Measurements from ENCODE around the gene ANTXR1.
"Not testable (repeated sequence)": the region's sequence is repeated elsewhere in the genome, so short reads cannot be mapped to it uniquely, and the experiment has no call there.

Gene ANTXR1

GRCh38 chr2:69214898-69215297 lies 201.9 kb downstream of the ANTXR1 start:
- no peak for DNase-seq

DNA sequence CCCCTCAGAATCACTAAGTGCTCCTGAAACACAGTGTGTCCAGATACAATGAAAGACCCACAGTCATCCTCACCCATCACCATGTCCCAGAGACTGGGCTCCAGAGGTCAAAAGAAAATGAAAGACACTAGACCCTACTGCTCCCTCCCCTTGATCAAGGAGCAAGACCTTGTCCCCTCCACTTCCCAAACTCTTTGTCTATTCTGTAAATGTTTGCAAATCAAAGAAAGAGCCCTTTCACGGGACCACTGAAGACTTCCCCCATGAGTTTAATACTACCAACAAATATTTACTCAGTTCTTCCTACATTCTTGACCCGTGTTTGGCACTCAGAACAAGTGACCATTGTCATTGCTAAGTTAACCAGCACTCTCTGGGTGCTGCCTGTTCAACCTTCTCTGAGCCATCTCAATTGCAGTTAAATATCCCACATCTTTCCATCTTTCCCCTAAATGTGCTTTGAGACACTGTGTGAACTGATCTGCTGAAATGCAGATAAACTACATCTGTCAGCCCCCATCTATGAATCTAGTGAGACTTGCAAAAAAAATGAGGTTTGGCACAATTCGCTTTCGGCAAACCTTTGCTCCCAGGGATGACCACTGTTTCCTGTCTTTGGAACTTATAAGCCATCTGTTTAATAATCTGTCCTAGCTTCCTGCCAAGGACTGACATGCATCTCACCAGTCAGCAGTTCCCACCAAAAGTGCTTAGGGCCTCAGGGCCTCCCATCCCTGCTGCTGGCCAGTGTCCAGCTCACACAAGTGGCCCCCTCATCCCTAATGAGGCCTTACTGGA lies 203.8 kb downstream of the ANTXR1 start:
- DNase-seq: no peak

DNA sequence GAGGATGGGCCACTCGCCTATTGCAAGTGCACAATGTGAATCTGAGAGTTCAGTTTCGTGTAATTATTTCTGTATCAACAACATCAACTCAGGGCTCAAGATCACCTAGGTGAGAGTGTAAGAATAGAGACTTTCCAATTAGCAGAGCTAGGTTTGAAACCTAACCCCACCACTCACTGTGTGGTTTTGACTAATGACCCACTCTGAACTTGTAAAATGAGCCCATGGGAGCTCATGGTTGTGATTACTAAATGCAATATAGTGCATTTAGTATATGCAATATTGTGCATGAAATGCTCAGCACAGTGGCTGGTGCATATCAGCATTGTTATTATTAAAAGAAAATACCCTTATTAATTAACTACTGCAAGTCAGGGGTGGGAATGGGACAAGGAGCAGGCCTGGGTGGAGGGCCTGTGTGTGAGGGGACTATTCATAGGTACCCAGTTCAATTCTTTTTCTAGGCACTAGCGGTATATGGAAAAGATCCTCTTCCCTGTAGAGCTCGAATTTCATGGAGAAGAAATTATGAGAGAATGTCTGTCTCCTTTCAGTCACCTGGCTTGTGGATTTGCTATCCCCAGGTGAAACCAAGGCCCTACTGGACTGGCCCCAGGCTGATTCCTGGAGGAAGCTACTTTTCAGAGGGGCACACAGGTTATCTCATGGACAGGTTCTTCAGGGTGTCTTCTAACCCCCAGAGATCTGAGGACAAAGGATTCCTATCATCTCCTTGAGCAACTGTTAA lies 204.5 kb downstream of the ANTXR1 start:
- no peak for DNase-seq

DNA sequence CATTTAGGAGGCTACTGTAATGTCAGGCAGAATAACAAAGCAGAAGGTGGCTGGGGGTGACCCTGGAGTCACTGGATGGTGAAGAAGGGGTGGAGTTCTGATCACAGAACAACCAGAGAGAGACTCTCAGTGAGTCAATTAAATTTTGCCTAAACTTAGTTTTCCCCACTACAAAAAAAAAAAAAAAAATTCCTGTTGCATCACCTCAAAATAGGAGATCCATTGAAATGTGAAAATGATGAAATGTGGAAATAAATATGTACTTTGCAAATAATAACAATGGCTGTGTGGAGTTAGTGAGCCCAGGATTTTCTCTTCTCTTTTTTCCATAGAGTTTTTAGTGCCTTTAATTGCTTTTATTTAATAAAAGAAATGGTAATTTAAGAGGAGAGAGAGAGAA lies 208.5 kb downstream of the ANTXR1 start:
- DNase-seq: no peak

DNA sequence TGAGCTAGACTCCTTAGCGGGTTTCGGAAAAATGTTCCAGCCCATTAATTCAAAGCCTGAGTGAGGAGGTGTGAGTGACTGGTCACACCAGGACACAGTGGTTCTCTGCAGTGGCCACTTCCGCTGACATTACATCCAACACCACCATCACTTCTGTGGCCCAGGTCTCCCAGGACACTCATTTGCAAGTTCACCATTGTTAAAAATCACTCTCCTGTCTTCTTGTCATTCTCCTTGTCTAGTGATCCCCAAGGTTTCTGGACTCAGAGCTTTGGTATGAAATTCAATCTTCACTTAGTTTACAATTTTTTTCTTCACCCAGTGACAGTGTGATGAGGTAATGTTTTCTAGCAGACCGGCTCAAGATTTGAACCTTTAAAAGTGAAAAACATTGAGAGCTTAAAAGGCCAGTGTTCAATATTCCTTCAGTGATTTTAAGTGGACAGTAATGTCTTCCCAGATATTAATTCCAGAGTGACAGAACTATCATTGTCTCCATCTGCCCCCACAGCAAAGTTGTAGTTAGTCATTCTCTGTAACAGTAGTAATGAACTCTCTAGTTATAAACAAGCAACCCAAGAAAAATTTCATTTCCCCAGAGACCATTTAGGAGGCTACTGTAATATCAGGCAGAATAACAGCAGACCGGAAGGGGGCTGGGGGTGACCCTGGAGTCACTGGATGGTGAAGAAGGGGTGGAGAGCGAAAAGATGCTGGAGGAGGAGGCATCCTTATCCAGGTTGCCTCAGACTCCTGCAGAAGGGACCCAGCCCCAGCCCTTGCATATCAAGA lies 209.2 kb downstream of the ANTXR1 start:
- no peak for DNase-seq

DNA sequence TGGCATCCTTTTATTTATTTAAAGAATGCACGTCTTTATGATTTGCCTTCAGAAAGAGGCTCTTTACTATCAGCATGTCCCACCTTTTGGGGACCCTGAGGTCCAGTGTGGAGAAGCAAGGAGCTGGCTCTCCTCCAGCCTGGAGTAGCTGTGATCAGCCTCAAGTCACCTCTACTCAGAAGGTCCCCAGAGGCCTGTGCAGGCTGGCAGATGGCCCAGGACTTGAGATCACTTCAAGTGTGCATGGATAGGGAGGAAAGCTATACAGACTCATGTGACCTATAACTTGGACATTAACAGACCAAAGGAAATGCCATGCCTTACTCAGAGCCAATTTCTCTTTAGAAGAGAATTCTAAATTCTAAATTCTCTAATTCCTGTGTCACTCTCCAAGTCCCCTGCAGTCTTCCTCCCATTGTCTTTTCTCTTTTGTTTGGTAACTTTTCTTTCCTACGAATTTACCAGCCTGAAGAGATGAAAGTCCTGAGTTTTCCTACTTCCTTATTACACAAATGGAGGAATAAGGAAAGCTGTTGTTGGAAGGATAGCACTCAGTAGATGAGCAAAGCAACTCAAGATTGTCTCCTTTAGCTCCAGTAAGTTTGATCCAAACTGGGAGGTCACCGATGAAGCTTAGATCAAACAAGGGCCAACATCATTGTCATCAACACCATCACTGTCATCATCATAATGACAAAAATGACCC lies 210.1 kb downstream of the ANTXR1 start:
- DNase-seq: no peak

- DNase-seq: no peak
Observed at GRCh38 chr2:69223759-69224511, 211.0 kb downstream of the ANTXR1 start.

DNA sequence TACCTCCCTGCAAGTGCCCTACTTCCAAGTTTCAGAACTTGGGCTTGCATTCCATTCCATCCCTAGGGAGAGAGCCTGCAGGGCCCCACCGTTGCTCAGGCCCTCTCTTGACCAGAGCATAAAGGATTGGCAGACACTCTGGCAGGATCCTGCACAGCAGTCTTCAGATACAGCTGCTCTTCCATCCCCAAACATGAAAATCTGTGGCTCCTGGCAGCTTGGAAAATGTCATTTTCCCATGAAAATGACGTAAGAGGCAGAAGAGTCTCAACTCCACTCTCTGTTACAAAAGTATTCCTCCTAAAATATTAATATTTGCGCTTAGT lies 211.5 kb downstream of the ANTXR1 start:
- no peak for DNase-seq

DNA sequence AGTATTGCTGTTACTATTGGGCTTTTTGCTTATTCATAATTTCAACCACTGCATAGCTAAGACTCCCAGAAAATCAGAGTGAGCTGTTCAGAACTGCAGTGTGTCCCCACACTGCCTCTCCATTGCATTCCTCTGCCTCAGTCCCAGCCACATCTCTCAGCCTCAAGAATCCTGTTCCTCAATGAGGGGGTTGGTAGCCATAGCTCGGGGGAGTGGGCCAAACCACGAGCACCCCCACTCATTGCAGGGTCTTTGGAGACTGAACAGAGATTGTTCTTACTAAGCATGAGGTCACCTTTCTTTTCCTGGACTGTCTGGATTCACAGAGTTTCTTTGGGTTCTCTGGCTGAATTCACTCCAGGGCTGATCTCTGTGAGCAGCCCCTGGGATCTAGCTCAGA lies 213.0 kb downstream of the ANTXR1 start:
- no peak for DNase-seq

GRCh38 chr2:69226903-69227302 lies 213.9 kb downstream of the ANTXR1 start:
- DNase-seq: no peak

DNA sequence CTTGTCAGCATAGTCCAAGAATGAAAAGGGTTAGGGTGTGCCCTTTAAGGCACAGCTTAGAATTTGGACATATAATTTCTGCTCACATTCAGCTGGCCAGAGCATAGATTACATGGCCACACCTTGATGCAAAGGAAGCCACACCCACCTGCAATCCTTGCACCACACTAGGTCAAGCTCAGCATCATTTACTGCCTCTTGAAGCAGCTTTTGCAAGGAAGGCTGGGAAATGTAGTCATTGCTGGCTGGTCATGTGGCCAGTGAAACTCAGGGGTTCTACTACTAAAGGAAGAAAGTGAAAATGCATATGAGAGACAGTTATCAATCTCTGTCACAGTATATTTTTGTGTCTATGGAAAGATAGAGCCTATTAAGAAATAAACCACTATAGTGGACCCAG lies 214.7 kb downstream of the ANTXR1 start:
- no peak for DNase-seq

- not testable (repeated sequence) for DNase-seq
Observed at GRCh38 chr2:69230946-69231345, 218.0 kb downstream of the ANTXR1 start.

DNA sequence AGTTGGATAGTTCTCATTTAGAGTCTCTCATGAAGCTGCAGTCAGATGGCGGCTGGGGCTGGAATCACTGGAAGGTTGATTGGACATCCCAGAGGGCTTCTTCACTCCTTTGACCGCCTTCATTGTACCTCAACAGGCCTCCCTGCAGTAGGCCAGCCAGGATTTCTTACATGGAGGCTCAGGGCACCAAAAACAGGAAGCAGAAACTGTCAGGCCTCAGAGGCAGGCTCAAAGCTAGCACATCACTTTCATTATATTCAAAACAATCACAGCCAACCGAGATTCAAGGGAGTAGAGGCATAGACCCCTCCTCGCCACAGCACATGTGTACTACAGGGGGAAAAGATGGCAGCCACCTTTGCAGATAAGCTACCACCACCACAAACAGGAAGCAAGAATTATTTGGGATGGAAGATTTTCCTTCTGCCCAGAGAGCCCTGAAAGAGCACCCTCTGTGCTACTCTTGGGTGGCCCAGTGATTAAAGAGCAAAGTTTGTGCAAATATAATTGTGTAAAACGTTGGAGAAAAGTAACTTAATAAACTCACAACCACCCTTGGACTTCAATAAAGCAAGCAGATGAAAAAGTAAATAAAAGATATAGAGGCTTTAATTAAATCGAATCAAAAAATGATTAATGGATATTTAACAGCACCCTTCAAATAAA lies 218.8 kb downstream of the ANTXR1 start:
- DNase-seq: no peak

DNA sequence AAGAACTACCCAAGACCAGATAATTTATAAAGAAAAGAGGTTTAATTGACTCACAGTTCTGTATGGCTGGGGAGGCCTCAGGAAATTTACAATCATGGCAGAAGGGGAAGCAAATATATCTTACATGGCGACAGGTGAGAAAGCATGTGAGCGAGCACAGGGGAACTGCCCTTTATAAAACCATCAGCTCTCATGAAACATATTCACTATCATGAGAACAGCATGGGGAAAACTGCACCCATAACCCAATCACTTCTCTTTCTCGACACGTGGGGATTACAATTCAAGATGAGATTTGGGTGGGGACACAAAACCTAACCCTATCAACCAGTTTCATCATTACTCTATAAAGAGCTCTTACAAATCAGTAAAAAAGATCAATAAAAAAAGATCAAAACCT lies 222.9 kb downstream of the ANTXR1 start:
- not testable (repeated sequence) for DNase-seq

DNA sequence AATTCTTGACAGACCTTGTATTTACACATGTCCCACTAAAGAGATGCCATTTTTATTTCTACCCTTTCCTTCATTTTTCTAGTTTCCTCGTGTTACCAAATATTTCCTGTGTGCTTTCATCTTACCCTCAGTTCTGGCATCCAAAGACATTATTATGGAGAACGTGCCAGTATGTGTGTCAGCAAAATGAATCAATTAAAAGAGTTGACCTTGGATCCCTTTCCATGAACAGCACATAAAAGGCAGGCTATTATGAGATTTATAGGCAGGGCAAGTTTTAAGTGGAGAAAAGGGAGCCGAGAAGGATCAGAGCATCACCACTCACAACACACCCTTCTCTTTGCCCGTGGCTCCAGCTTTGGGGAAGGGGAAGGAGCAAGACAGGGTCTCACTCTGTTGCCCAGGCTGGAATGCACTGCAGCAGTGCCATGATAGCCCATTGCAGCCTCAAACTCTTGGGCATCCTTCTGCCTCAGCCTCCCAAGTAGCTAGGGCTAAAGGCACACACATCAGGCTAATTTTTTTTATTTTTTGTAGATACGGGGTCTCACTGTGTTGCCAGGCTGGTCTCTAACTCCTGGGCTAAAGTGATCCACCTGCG lies 224.2 kb downstream of the ANTXR1 start:
- no peak for DNase-seq

GRCh38 chr2:69238449-69239031 lies 225.6 kb downstream of the ANTXR1 start:
- DNase-seq: no peak

DNA sequence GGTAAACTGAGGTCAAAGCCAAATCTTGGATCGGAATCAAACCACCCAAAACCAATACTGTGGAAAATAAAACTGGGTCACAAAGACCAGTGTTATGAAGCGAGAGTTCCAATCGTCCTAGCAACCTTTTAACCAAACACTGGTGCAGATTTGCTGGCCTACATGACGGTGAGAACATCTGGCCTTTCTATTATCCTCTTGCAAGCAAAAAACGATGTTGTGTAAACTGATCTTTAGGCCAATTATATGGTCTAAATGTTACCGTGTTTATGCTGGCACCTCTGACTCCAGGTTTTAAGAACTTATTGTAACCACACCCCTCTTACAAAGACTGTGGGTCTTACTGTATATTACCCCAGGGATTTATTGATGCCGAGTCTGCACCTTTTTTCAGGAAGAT lies 228.1 kb downstream of the ANTXR1 start:
- DNase-seq: no peak

- no peak for DNase-seq
Observed at GRCh38 chr2:69241664-69242514, 228.9 kb downstream of the ANTXR1 start.

DNA sequence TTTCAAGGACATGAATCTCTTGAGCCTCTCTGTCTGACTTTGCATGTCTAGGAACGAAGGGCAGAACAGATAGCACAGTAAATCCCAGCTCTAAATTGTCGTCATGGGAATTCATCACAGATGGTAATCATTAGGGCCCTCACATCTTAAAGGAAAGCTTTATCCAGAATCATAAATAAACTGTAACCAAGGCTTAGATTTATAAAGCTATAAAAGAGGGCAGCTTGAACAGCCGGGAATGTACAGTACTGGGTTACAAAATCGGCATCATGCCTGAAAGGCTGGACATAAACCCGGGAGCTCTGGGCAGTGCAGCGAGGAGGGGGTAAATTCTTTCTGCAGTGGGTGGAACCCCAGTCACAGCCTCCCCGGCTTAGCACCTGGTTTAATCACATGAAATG lies 229.7 kb downstream of the ANTXR1 start:
- DNase-seq: no peak

GRCh38 chr2:69243652-69244051 lies 230.7 kb downstream of the ANTXR1 start:
- DNase-seq: no peak

Data from stimulated activated naive CD4-positive, alpha-beta T cell treated with Interleukin-2 at 50 U/mL for 16 hours (primary cell).